Heart left ventricle (tissue), 16 donors: ENCODE data around the gene NOL3. TPM values are rescaled to one million over a fixed set of nuclear protein-coding genes. Genes with fewer than 3 reads are reported as not detected.

Source experiments
- ATAC-seq, 4 donors: fragments of 200-7000 bp; cut with Tn5 transposase; one replicate each; pipeline ENCODE4 v1.9.1; 2020 to 2022; ENCODE audit warnings: moderate library complexity in 4 of 4, mild to moderate bottlenecking in 3 of 4, moderate number of reproducible peaks in 1 of 4
- DNase-seq, 5 donors: peaks; one replicate each; pipeline ENCODE4 v3.0.0-alpha.2; 2020
- H3K27ac ChIP-seq, 12 donors: fragments of 200-600 bp; sonication (generic) in 4 of 12; one replicate each; pipeline versions ENCODE4 v1.5.0 to v1.8.0; 2016 to 2022; ENCODE audit warnings: mild to moderate bottlenecking in 2 of 12
- H3K27me3 ChIP-seq, 9 donors: fragments of 200-600 bp; sonication (generic) in 2 of 9; one replicate each; pipeline versions ENCODE4 v1.5.1 to v1.8.0; 2016 to 2022; ENCODE audit warnings: mild to moderate bottlenecking in 3 of 9
- H3K36me3 ChIP-seq, 9 donors: fragments of 200-600 bp; sonication (generic) in 2 of 9; one replicate each; pipeline versions ENCODE4 v1.5.0 to v1.8.0; 2018 to 2022; ENCODE audit warnings: mild to moderate bottlenecking in 2 of 9
- H3K4me1 ChIP-seq, 12 donors: fragments of 200-600 bp; sonication (generic) in 4 of 12; one replicate each; pipeline versions ENCODE4 v1.5.0 to v1.8.0; 2016 to 2022; ENCODE audit warnings: mild to moderate bottlenecking in 3 of 12
- H3K4me3 ChIP-seq, 12 donors: fragments of 200-600 bp; sonication (generic) in 4 of 12; one replicate each; pipeline versions ENCODE4 v1.5.0 to v1.8.0; 2017 to 2022; ENCODE audit warnings: mild to moderate bottlenecking in 9 of 12, moderate library complexity in 4 of 12
- H3K9me3 ChIP-seq, 12 donors: fragments of 200-600 bp; sonication (generic) in 4 of 12; one replicate each; pipeline versions ENCODE4 v1.5.0 to v1.8.0; 2016 to 2022; ENCODE audit warnings: mild to moderate bottlenecking in 1 of 12
- POLR2A ChIP-seq, 2 donors: fragments of 450-650 bp; IDR thresholded peaks; one replicate each; pipeline ENCODE4 v1.6.1; 2017; ENCODE audit warnings: antibody characterized with exemption in 2 of 2, mild to moderate bottlenecking in 2 of 2, moderate library complexity in 2 of 2
- WGBS, 4 donors: extraction: QIAGEN DNeasy Blood & Tissue Kit in 2 of 4; methylation state at CpG; one replicate each; pipeline versions ENCODE4 v1.1.5 to v1.1.7; 2013 to 2018; 5-methylcytosine and 5-hydroxymethylcytosine counted together
- intact Hi-C, 10 donors: fragments of 100-400 bp; cut with DNase I; formaldehyde crosslinking; loops; one replicate each; pipeline versions ENCODE4 v1.11.1 to v1.14.2; 2022
- microRNA counts, 2 donors: library from miRNA; unstranded; fragments of <30 nt; microRNA quantifications; one replicate each; lab custom pipeline; 2016
- microRNA-seq, 4 donors: library from miRNA; unstranded; fragments of <30 nt; microRNA quantifications; one replicate each; pipeline versions ENCODE4 to v1.2.0, GENCODE V29; 2017 to 2020
- polyA plus RNA-seq, 2 donors: library from polyadenylated mRNA; stranded (reverse); fragments of 200-250 nt; gene quantifications; one replicate each; pipeline ENCODE4 v1.2.3, GENCODE V29; 2013
- total RNA-seq, 9 donors: library from RNA; depleted of rRNA in 2 of 9; stranded (reverse); fragments of >200 nt in 2 of 9; fragmentation: NEBNext Ultra II Directional in 3 of 9; extraction: Animal tissue kit (Norgen Biotek cat#: 25700) in 3 of 9; gene quantifications; one replicate each; pipeline versions ENCODE4 v1.1.0 to v1.2.4, GENCODE V29; 2016 to 2023
- TF ChIP-seq, protein P1 (sequence below), 12 donors: fragments of 200-600 bp; sonication (generic) in 4 of 12; IDR thresholded peaks; one replicate each; pipeline versions ENCODE4 v1.5.0 to v1.8.0; 2018 to 2022; ENCODE audit warnings: antibody characterized with exemption in 12 of 12, mild to moderate bottlenecking in 5 of 12
- donor health status: ischemic (EF 13 %, LVEDD 7.1; RV severe dilation, severe dysfunction).
- donor health status: healthy with polysubstance abuse.
- donor health status: DM: no; HTN: yes; CAD: no.
- donor health status: DM: no; HTN: no; CAD: no.
- donor health status: ischemic (EF 25% LVEDD 6.9; RV normal size, moderate dysfunction).
- donor health status: ischemic (EF 25% LVEDD 5.7; RV mildly dilated, moderate dysfunction).
- donor health status: healthy.
- donor health status: DM: yes; HTN: yes; CAD: no.
- donor health status: ischemic (EF 35%, LVEDD 5.7; RV mildly dilated, moderate dysfunction).
- donor health status: nonischemic (EF 11% LVEDD 7.7; RV severe dilation, severe dysfunction).
- donor health status: DM: yes; HTN: yes; CAD: no.
- donor health status: PGD.
- donor health status: ischemic (EF 29% LVEDD 5.4; RV normal size, mild dysfunction).
- donor health status: nonischemic (EF 23%, LVEDD 6.1; RV moderate dilation, normal function).

Gene NOL3
- total and polyA plus RNA-seq, 11 donors: 64.9 to 121 (median 85.5) TPM

DNA sequence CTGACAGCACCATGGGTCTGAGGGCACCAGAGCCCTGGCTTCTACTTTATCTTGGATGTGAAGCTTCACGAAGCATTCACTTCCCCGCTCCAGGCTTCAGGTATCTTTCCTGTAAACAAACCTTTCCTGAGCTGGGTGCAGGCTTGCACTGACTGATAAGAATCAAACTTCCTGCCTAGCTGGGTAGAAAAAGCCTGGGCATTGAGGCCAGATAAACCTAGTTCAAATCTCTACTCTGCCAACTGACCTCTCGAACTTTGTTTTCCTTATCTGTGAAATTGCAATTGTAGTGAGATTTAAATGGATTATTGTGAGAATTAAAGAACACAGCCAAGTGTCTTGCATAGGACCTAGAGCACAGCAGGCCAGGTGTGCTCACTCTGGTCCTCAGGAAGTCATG is 53.7 kb downstream of the NOL3 start:
- intact Hi-C loops: no loop called here
- Histone ChIP-seq H3K4me3 (no peak overlapping the region), H3K9me3 (no peaks in the 10 kb centered on the region), H3K36me3 (peaks cover 0 to 23% (median 10%) of the 10 kb centered on the region in 9 donors), H3K27ac (peak overlapping the region in 1 of 12 donors; percentile 49), H3K27me3 (no peaks in the 10 kb centered on the region), H3K4me1 (peaks cover 2 to 32% (median 17%) of the 10 kb centered on the region in 12 donors)
- no peak for ATAC-seq
- TF ChIP-seq POLR2A (IDR thresholded peaks at IDR 0.05): no peak
- TF ChIP-seq, protein P1, sequence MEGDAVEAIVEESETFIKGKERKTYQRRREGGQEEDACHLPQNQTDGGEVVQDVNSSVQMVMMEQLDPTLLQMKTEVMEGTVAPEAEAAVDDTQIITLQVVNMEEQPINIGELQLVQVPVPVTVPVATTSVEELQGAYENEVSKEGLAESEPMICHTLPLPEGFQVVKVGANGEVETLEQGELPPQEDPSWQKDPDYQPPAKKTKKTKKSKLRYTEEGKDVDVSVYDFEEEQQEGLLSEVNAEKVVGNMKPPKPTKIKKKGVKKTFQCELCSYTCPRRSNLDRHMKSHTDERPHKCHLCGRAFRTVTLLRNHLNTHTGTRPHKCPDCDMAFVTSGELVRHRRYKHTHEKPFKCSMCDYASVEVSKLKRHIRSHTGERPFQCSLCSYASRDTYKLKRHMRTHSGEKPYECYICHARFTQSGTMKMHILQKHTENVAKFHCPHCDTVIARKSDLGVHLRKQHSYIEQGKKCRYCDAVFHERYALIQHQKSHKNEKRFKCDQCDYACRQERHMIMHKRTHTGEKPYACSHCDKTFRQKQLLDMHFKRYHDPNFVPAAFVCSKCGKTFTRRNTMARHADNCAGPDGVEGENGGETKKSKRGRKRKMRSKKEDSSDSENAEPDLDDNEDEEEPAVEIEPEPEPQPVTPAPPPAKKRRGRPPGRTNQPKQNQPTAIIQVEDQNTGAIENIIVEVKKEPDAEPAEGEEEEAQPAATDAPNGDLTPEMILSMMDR (IDR thresholded peaks at IDR 0.05): no peak
- WGBS, 4 donors: 49 to 67% (median 62%) methylated on average over 3 of the region's 3 CpGs
- DNase-seq: no peak

MicroRNAs within 50 kb of the gene (microRNA counts, 767-probe panel; counts per million panel counts)
- 1,472 to 1,754 counts per million in 2 donors for microRNA hsa-miR-328 (lab: Ali Mortazavi, UCI)

Small RNAs within 50 kb of the gene (microRNA-seq; reads per million reads assigned to microRNA genes)
- gene MIR328: 154 to 533 (median 271) reads per million in 4 donors

Other genes starting within 250 kb of the NOL3 start
- 100 to 1,000 TPM in 7 of 9 donors, 10 to 100 TPM in 2; 57.5 to 298 (median 143) TPM for gene RRAD, start 245.0 kb upstream of the NOL3 start, total RNA-seq
- 100 to 1,000 TPM; 152 to 277 TPM for gene RRAD, start 245.0 kb upstream of the NOL3 start, polyA plus RNA-seq
- 100 to 1,000 TPM; 103 to 188 (median 110) TPM for gene CIAO2B, start 236.1 kb upstream of the NOL3 start, total RNA-seq
- gene CIAO2B, start 236.1 kb upstream of the NOL3 start, polyA plus RNA-seq: 100 to 1,000 TPM; 265 to 669 TPM
- 100 to 1,000 TPM in 4 of 9 donors, 10 to 100 TPM in 5; 56.0 to 157 (median 78.8) TPM for gene CES2, start 235.0 kb upstream of the NOL3 start, total RNA-seq
- 100 to 1,000 TPM in 1 of 2 donors, 10 to 100 TPM in 1; 40.9 to 125 TPM for gene CES2, start 235.0 kb upstream of the NOL3 start, polyA plus RNA-seq
- 1 to 10 TPM in 3 of 9 donors, under 1 TPM in 6; 0.51 to 1.7 (median 0.88) TPM for gene CES3, start 209.3 kb upstream of the NOL3 start, total RNA-seq
- gene CES3, start 209.3 kb upstream of the NOL3 start, polyA plus RNA-seq: 1 to 10 TPM in 1 of 2 donors, under 1 TPM in 1; 0.08 to 1.1 TPM
- 10 to 100 TPM in 2 of 9 donors, 1 to 10 TPM in 7; 3.5 to 26.8 (median 7.1) TPM for gene CES4A, start 181.9 kb upstream of the NOL3 start, total RNA-seq
- 10 to 100 TPM in 1 of 2 donors, 1 to 10 TPM in 1; 8.1 to 16.6 TPM for gene CES4A, start 181.9 kb upstream of the NOL3 start, polyA plus RNA-seq
- 10 to 100 TPM; 16.4 to 53.6 (median 28.1) TPM for gene CBFB, start 141.4 kb upstream of the NOL3 start, total RNA-seq
- 10 to 100 TPM; 11.3 to 41.0 TPM for gene CBFB, start 141.4 kb upstream of the NOL3 start, polyA plus RNA-seq
- gene PHAF1, start 60.6 kb upstream of the NOL3 start, total RNA-seq: 10 to 100 TPM in 5 of 9 donors, 1 to 10 TPM in 4; 8.4 to 17.8 (median 11.6) TPM
- gene PHAF1, start 60.6 kb upstream of the NOL3 start, polyA plus RNA-seq: 10 to 100 TPM in 1 of 2 donors, 1 to 10 TPM in 1; 5.6 to 11.6 TPM
- gene B3GNT9, start 19.5 kb upstream of the NOL3 start, total RNA-seq: 10 to 100 TPM in 5 of 9 donors, 1 to 10 TPM in 4; 8.6 to 17.5 (median 11.9) TPM
- 10 to 100 TPM in 1 of 2 donors, 1 to 10 TPM in 1; 6.4 to 16.9 TPM for gene B3GNT9, start 19.5 kb upstream of the NOL3 start, polyA plus RNA-seq
- 10 to 100 TPM in 4 of 9 donors, 1 to 10 TPM in 5; 4.7 to 14.3 (median 8.4) TPM for gene TRADD, start 10.6 kb upstream of the NOL3 start, total RNA-seq
- gene TRADD, start 10.6 kb upstream of the NOL3 start, polyA plus RNA-seq: 10 to 100 TPM in 1 of 2 donors, 1 to 10 TPM in 1; 6.8 to 16.2 TPM
- gene FBXL8, start 10.6 kb upstream of the NOL3 start, total RNA-seq: 10 to 100 TPM in 1 of 9 donors, 1 to 10 TPM in 8; 5.0 to 13.4 (median 7.2) TPM
- 1 to 10 TPM; 5.4 to 9.2 TPM for gene FBXL8, start 10.6 kb upstream of the NOL3 start, polyA plus RNA-seq
- 10 to 100 TPM; 11.6 to 62.4 (median 35.4) TPM for gene HSF4, start 5.8 kb upstream of the NOL3 start, total RNA-seq
- gene HSF4, start 5.8 kb upstream of the NOL3 start, polyA plus RNA-seq: 10 to 100 TPM in 1 of 2 donors, 1 to 10 TPM in 1; 5.9 to 62.5 TPM
- 10 to 100 TPM in 5 of 9 donors, 1 to 10 TPM in 4; 4.1 to 21.6 (median 11.1) TPM for gene MATCAP1, start 13.4 kb downstream of the NOL3 start, total RNA-seq
- 10 to 100 TPM; 10.2 to 15.5 TPM for gene MATCAP1, start 13.4 kb downstream of the NOL3 start, polyA plus RNA-seq
- 1 to 10 TPM; 1.9 to 9.1 (median 2.8) TPM for gene EXOC3L1, start 19.6 kb downstream of the NOL3 start, total RNA-seq
- 1 to 10 TPM; 3.4 to 7.0 TPM for gene EXOC3L1, start 19.6 kb downstream of the NOL3 start, polyA plus RNA-seq
- 10 to 100 TPM; 25.2 to 71.3 (median 33.7) TPM for gene E2F4, start 21.6 kb downstream of the NOL3 start, total RNA-seq
- 10 to 100 TPM; 29.3 to 41.4 TPM for gene E2F4, start 21.6 kb downstream of the NOL3 start, polyA plus RNA-seq
- 1 to 10 TPM in 1 of 9 donors, under 1 TPM in 8; 0.32 to 1.8 (median 0.65) TPM for gene ELMO3, start 28.6 kb downstream of the NOL3 start, total RNA-seq
- gene ELMO3, start 28.6 kb downstream of the NOL3 start, polyA plus RNA-seq: under 1 TPM; 0.68 to 0.91 TPM
- gene TMEM208, start 56.6 kb downstream of the NOL3 start, total RNA-seq: 10 to 100 TPM in 6 of 9 donors, 1 to 10 TPM in 3; 6.2 to 21.8 (median 11.9) TPM
- 10 to 100 TPM; 49.5 to 79.7 TPM for gene TMEM208, start 56.6 kb downstream of the NOL3 start, polyA plus RNA-seq
- 10 to 100 TPM in 8 of 9 donors, 1 to 10 TPM in 1; 9.6 to 30.3 (median 18.0) TPM for gene FHOD1, start 76.9 kb downstream of the NOL3 start, total RNA-seq
- gene FHOD1, start 76.9 kb downstream of the NOL3 start, polyA plus RNA-seq: 10 to 100 TPM; 13.1 to 26.6 TPM
- 1 to 10 TPM in 6 of 9 donors, under 1 TPM in 3; 0.16 to 2.0 (median 1.3) TPM for gene SLC9A5, start 78.4 kb downstream of the NOL3 start, total RNA-seq
- gene SLC9A5, start 78.4 kb downstream of the NOL3 start, polyA plus RNA-seq: 1 to 10 TPM in 1 of 2 donors, under 1 TPM in 1; 0.29 to 1.0 TPM
- 1 to 10 TPM in 4 of 9 donors, under 1 TPM in 5; 0.44 to 4.0 (median 0.94) TPM for gene PLEKHG4, start 109.0 kb downstream of the NOL3 start, total RNA-seq
- gene PLEKHG4, start 109.0 kb downstream of the NOL3 start, polyA plus RNA-seq: 1 to 10 TPM; 1.2 to 1.4 TPM
- gene KCTD19, start 156.2 kb downstream of the NOL3 start, total RNA-seq: under 1 TPM in 1 of 9 donors, not detected in 8; 0.29 TPM
- gene KCTD19, start 156.2 kb downstream of the NOL3 start, polyA plus RNA-seq: under 1 TPM in 1 of 2 donors, not detected in 1; 0.19 TPM
- under 1 TPM in 1 of 9 donors, not detected in 8; 0.27 TPM for gene LRRC36, start 156.3 kb downstream of the NOL3 start, total RNA-seq
- gene LRRC36, start 156.3 kb downstream of the NOL3 start, polyA plus RNA-seq: under 1 TPM; 0.15 to 0.42 TPM
- gene TPPP3, start 223.0 kb downstream of the NOL3 start, total RNA-seq: 10 to 100 TPM in 5 of 9 donors, 1 to 10 TPM in 4; 7.0 to 17.0 (median 10.2) TPM
- 10 to 100 TPM; 13.4 to 20.1 TPM for gene TPPP3, start 223.0 kb downstream of the NOL3 start, polyA plus RNA-seq
- gene ZDHHC1, start 245.9 kb downstream of the NOL3 start, total RNA-seq: 10 to 100 TPM in 1 of 9 donors, 1 to 10 TPM in 8; 3.5 to 11.6 (median 5.4) TPM
- 1 to 10 TPM; 2.7 to 5.1 TPM for gene ZDHHC1, start 245.9 kb downstream of the NOL3 start, polyA plus RNA-seq